ENCODE results near the gene TMEM97.
"Not testable (repeated sequence)": the region's sequence is repeated elsewhere in the genome, so short reads cannot be mapped to it uniquely, and the experiment has no call there.

Gene TMEM97

GRCh38 chr17:28285965-28286364 is 33.0 kb upstream of the TMEM97 start:
- no peak overlapping the region for H3K27ac ChIP-seq (ENCODE audit: low read length)
- no peak overlapping the region for H3K4me3 ChIP-seq (ENCODE audit: low read depth in 1 of 2, low read length in 2 of 2)
- H3K9me3 ChIP-seq (ENCODE audit: control insufficient read depth in 1 of 2, low read length in 2 of 2): no peaks in the 10 kb centered on the region
- H3K36me3 ChIP-seq (ENCODE audit: control insufficient read depth in 1 of 2, insufficient read depth in 2 of 2, low read length in 2 of 2): no peaks in the 10 kb centered on the region
- no peaks in the 10 kb centered on the region for H3K4me1 ChIP-seq (ENCODE audit: control insufficient read depth in 1 of 2, insufficient read depth in 2 of 2, low read length in 2 of 2)
- H3K27me3 ChIP-seq (ENCODE audit: low read depth, low read length): no peaks in the 10 kb centered on the region

- no peak overlapping the region for H3K4me3 ChIP-seq (ENCODE audit: low read depth in 1 of 2, low read length in 2 of 2)
- H3K9me3 ChIP-seq (ENCODE audit: control insufficient read depth in 1 of 2, low read length in 2 of 2): no peaks in the 10 kb centered on the region
- H3K27ac ChIP-seq (ENCODE audit: low read length): no peak overlapping the region
- H3K4me1 ChIP-seq (ENCODE audit: control insufficient read depth in 1 of 2, insufficient read depth in 2 of 2, low read length in 2 of 2): no peaks in the 10 kb centered on the region
- no peaks in the 10 kb centered on the region for H3K36me3 ChIP-seq (ENCODE audit: control insufficient read depth in 1 of 2, insufficient read depth in 2 of 2, low read length in 2 of 2)
- no peaks in the 10 kb centered on the region for H3K27me3 ChIP-seq (ENCODE audit: low read depth, low read length)
Observed at GRCh38 chr17:28290703-28291102, 28.3 kb upstream of the TMEM97 start.

- Histone ChIP-seq H3K36me3 (ENCODE audit: control insufficient read depth in 1 of 2, insufficient read depth in 2 of 2, low read length in 2 of 2) (no peaks in the 10 kb centered on the region), H3K27me3 (ENCODE audit: low read depth, low read length) (no peaks in the 10 kb centered on the region), H3K9me3 (ENCODE audit: control insufficient read depth in 1 of 2, low read length in 2 of 2) (no peaks in the 10 kb centered on the region), H3K4me3 (ENCODE audit: low read depth in 1 of 2, low read length in 2 of 2) (no peak overlapping the region), H3K27ac (ENCODE audit: low read length) (no peak overlapping the region), H3K4me1 (ENCODE audit: control insufficient read depth in 1 of 2, insufficient read depth in 2 of 2, low read length in 2 of 2) (no peaks in the 10 kb centered on the region)
Observed at GRCh38 chr17:28291780-28292330, 27.1 kb upstream of the TMEM97 start.

GRCh38 chr17:28292878-28293277 is 26.1 kb upstream of the TMEM97 start:
- H3K27ac ChIP-seq (ENCODE audit: low read length); H3K36me3 ChIP-seq (ENCODE audit: control insufficient read depth in 1 of 2, insufficient read depth in 2 of 2, low read length in 2 of 2); H3K9me3 ChIP-seq (ENCODE audit: control insufficient read depth in 1 of 2, low read length in 2 of 2); H3K4me1 ChIP-seq (ENCODE audit: control insufficient read depth in 1 of 2, insufficient read depth in 2 of 2, low read length in 2 of 2); H3K27me3 ChIP-seq (ENCODE audit: low read depth, low read length); H3K4me3 ChIP-seq (ENCODE audit: low read depth in 1 of 2, low read length in 2 of 2): not testable (repeated sequence)

GRCh38 chr17:28293994-28294393 is 25.0 kb upstream of the TMEM97 start:
- Histone ChIP-seq H3K4me3 (ENCODE audit: low read depth in 1 of 2, low read length in 2 of 2) (no peak overlapping the region), H3K27me3 (ENCODE audit: low read depth, low read length) (no peaks in the 10 kb centered on the region), H3K36me3 (ENCODE audit: control insufficient read depth in 1 of 2, insufficient read depth in 2 of 2, low read length in 2 of 2) (no peaks in the 10 kb centered on the region), H3K27ac (ENCODE audit: low read length) (no peak overlapping the region), H3K4me1 (ENCODE audit: control insufficient read depth in 1 of 2, insufficient read depth in 2 of 2, low read length in 2 of 2) (no peaks in the 10 kb centered on the region), H3K9me3 (ENCODE audit: control insufficient read depth in 1 of 2, low read length in 2 of 2) (no peaks in the 10 kb centered on the region)

- Histone ChIP-seq H3K9me3 (ENCODE audit: control insufficient read depth in 1 of 2, low read length in 2 of 2) (no peaks in the 10 kb centered on the region), H3K4me1 (ENCODE audit: control insufficient read depth in 1 of 2, insufficient read depth in 2 of 2, low read length in 2 of 2) (no peaks in the 10 kb centered on the region), H3K27me3 (ENCODE audit: low read depth, low read length) (no peaks in the 10 kb centered on the region), H3K27ac (ENCODE audit: low read length) (no peak overlapping the region), H3K4me3 (ENCODE audit: low read depth in 1 of 2, low read length in 2 of 2) (no peak overlapping the region), H3K36me3 (ENCODE audit: control insufficient read depth in 1 of 2, insufficient read depth in 2 of 2, low read length in 2 of 2) (no peaks in the 10 kb centered on the region)
Observed at GRCh38 chr17:28295677-28296578, 23.1 kb upstream of the TMEM97 start.

GRCh38 chr17:28298449-28298848 is 20.6 kb upstream of the TMEM97 start:
- Histone ChIP-seq H3K9me3 (ENCODE audit: control insufficient read depth in 1 of 2, low read length in 2 of 2) (no peaks in the 10 kb centered on the region), H3K4me1 (ENCODE audit: control insufficient read depth in 1 of 2, insufficient read depth in 2 of 2, low read length in 2 of 2) (no peaks in the 10 kb centered on the region), H3K27me3 (ENCODE audit: low read depth, low read length) (no peaks in the 10 kb centered on the region), H3K36me3 (ENCODE audit: control insufficient read depth in 1 of 2, insufficient read depth in 2 of 2, low read length in 2 of 2) (no peaks in the 10 kb centered on the region), H3K4me3 (ENCODE audit: low read depth in 1 of 2, low read length in 2 of 2) (no peak overlapping the region), H3K27ac (ENCODE audit: low read length) (no peak overlapping the region)

GRCh38 chr17:28306954-28307401 is 12.0 kb upstream of the TMEM97 start:
- Histone ChIP-seq H3K27ac (ENCODE audit: low read length) (no peak overlapping the region), H3K4me3 (ENCODE audit: low read depth in 1 of 2, low read length in 2 of 2) (no peak overlapping the region), H3K36me3 (ENCODE audit: control insufficient read depth in 1 of 2, insufficient read depth in 2 of 2, low read length in 2 of 2) (no peaks in the 10 kb centered on the region), H3K9me3 (ENCODE audit: control insufficient read depth in 1 of 2, low read length in 2 of 2) (no peaks in the 10 kb centered on the region), H3K4me1 (ENCODE audit: control insufficient read depth in 1 of 2, insufficient read depth in 2 of 2, low read length in 2 of 2) (no peaks in the 10 kb centered on the region), H3K27me3 (ENCODE audit: low read depth, low read length) (peaks cover 8% of the 10 kb centered on the region)

- Histone ChIP-seq H3K9me3 (ENCODE audit: control insufficient read depth in 1 of 2, low read length in 2 of 2) (no peaks in the 10 kb centered on the region), H3K36me3 (ENCODE audit: control insufficient read depth in 1 of 2, insufficient read depth in 2 of 2, low read length in 2 of 2) (no peaks in the 10 kb centered on the region), H3K27ac (ENCODE audit: low read length) (no peak overlapping the region), H3K4me1 (ENCODE audit: control insufficient read depth in 1 of 2, insufficient read depth in 2 of 2, low read length in 2 of 2) (peaks cover 0 to 10% of the 10 kb centered on the region in 2 donors), H3K4me3 (ENCODE audit: low read depth in 1 of 2, low read length in 2 of 2) (no peak overlapping the region), H3K27me3 (ENCODE audit: low read depth, low read length) (no peaks in the 10 kb centered on the region)
Observed at GRCh38 chr17:28313841-28314240, 5.2 kb upstream of the TMEM97 start.

GRCh38 chr17:28315846-28316705 is 2.9 kb upstream of the TMEM97 start:
- no peaks in the 10 kb centered on the region for H3K9me3 ChIP-seq (ENCODE audit: control insufficient read depth in 1 of 2, low read length in 2 of 2)
- H3K27ac ChIP-seq (ENCODE audit: low read length): no peak overlapping the region
- H3K27me3 ChIP-seq (ENCODE audit: low read depth, low read length): no peaks in the 10 kb centered on the region
- no peak overlapping the region for H3K4me3 ChIP-seq (ENCODE audit: low read depth in 1 of 2, low read length in 2 of 2)
- H3K36me3 ChIP-seq (ENCODE audit: control insufficient read depth in 1 of 2, insufficient read depth in 2 of 2, low read length in 2 of 2): no peaks in the 10 kb centered on the region
- H3K4me1 ChIP-seq (ENCODE audit: control insufficient read depth in 1 of 2, insufficient read depth in 2 of 2, low read length in 2 of 2): peaks cover 6 to 21% of the 10 kb centered on the region in 2 donors

Measured in muscle layer of duodenum (tissue), 2 donors.